DOHH2 (cell line): ENCODE measurements around the gene SURF2.
A peak's percentile ranks its signal among the peaks of the same experiment; 100 is the strongest.

ENCODE experiments used
- H3F3A ChIP-seq: fragments of 200-600 bp; sonication (generic), shearing (Covaris generic); 2 replicates; pipeline ENCODE4 v1.6.0; 2016; ENCODE audit warnings: antibody characterized with exemption, mild to moderate bottlenecking; ENCODE audit not compliant: control insufficient read depth, insufficient read depth
- H3K27ac ChIP-seq: fragments of 200-600 bp; sonication (generic); 2 replicates; pipeline ENCODE4 v1.5.1; 2014; ENCODE audit warnings: low read depth, mild to moderate bottlenecking, low read length, moderate library complexity
- H3K27me3 ChIP-seq: fragments of 200-600 bp; sonication (generic); 2 replicates; pipeline ENCODE4 v1.6.1; 2014; ENCODE audit warnings: mild to moderate bottlenecking, low read length, mixed read lengths; ENCODE audit not compliant: control insufficient read depth
- H3K36me3 ChIP-seq: fragments of 200-600 bp; sonication (generic); 2 replicates; pipeline ENCODE4 v1.6.1; 2014; ENCODE audit warnings: mild to moderate bottlenecking, low read length, moderate library complexity, mixed read lengths; ENCODE audit not compliant: control insufficient read depth
- H3K4me1 ChIP-seq: fragments of 200-600 bp; sonication (generic); 2 replicates; pipeline ENCODE4 v1.6.1; 2014; ENCODE audit warnings: mild to moderate bottlenecking, low read length, mixed read lengths; ENCODE audit not compliant: control insufficient read depth
- H3K4me2 ChIP-seq: fragments of 200-600 bp; sonication (generic); 2 replicates; pipeline ENCODE4 v1.6.0; 2014; ENCODE audit warnings: mild to moderate bottlenecking, low read length, moderate library complexity
- H3K4me3 ChIP-seq: fragments of 200-600 bp; sonication (generic); 2 replicates; pipeline ENCODE4 v1.5.1; 2014; ENCODE audit warnings: mild to moderate bottlenecking, low read length, mixed read lengths
- H3K79me2 ChIP-seq: fragments of 200-600 bp; sonication (generic); 2 replicates; pipeline ENCODE4 v1.6.1; 2014; ENCODE audit warnings: mild to moderate bottlenecking, low read length, mixed read lengths; ENCODE audit not compliant: control insufficient read depth
- H3K9me2 ChIP-seq: fragments of 200-600 bp; sonication (generic); replicated peaks from 2 replicates; pipeline ENCODE4 v1.6.1; 2014; ENCODE audit warnings: mild to moderate bottlenecking, low read length, mixed read lengths; ENCODE audit not compliant: control insufficient read depth
- H3K9me3 ChIP-seq: fragments of 200-600 bp; sonication (generic); 2 replicates; pipeline ENCODE4 v1.6.1; 2014; ENCODE audit warnings: antibody characterized with exemption, low read length, mixed read lengths; ENCODE audit not compliant: control insufficient read depth, insufficient read depth
- H4K20me1 ChIP-seq: fragments of 200-600 bp; sonication (generic); 2 replicates; pipeline ENCODE4 v1.6.0; 2014; ENCODE audit warnings: low read depth, mild to moderate bottlenecking, antibody characterized with exemption, low read length, moderate library complexity; ENCODE audit not compliant: control insufficient read depth, insufficient read depth
- EZH2phosphoT487 ChIP-seq: fragments of 200-600 bp; sonication (generic); IDR thresholded peaks from 2 replicates; pipeline ENCODE4 v1.6.1; 2017; ENCODE audit warnings: borderline replicate concordance, mild to moderate bottlenecking, antibody characterized with exemption, low read length, moderate library complexity, mixed read lengths
- TF ChIP-seq, protein P1 (sequence below): fragments of 200-600 bp; sonication (generic); IDR thresholded peaks from one replicate; pipeline ENCODE4 v1.5.1; 2014; ENCODE audit warnings: antibody characterized with exemption, mild to moderate bottlenecking, low read depth, low read length; ENCODE audit not compliant: poor library complexity, severe bottlenecking

The SURF2 gene

DNA sequence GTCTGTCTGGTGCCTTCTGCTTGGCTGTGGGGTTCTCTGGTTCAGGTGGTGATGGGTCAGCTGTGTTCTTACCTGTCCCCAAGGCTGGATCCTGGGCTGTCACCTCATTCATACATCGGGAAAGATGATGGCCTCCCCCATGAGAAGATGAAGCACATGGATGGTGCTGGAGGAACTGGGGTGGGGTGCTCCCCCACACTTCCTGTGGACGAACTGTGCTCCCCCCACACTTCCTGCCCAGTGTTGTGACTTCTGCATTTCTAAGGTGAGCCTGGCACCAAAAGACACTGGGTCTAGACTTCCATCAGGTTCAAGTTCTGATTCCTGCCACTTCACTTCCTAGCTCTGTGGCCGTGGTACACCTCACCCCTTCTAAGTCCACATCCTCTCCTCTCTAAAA is 16.1 kb upstream of the SURF2 start:
- Histone ChIP-seq H3F3A (peaks cover 16% of the 10 kb centered on the region), H3K36me3 (peaks cover 68% of the 10 kb centered on the region), H3K4me2 (peak overlapping the region; percentile 58)

DNA sequence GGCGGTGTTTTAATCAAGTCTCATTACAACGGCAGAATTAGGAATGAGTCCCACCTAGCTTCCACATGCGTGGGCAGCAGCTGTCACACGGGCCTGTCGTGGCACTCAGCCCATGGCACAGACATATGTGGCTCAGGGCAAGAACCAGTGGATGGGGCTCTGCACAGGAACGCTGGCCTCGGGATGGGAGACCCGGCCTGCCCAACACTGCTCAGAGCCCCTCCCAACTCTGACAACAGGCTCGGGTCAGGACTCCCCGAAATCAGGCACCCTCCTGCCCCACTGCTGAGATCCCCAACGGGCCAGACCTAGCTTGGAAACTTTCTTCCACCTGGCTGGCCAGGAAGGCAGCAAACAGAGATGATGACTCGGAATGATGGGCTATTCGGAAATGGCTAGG is 15.4 kb upstream of the SURF2 start:
- Histone ChIP-seq H3K4me1 (peaks cover 41% of the 10 kb centered on the region), H3F3A (peaks cover 16% of the 10 kb centered on the region), H3K4me2 (peak overlapping the region; percentile 58), H3K9me3 (no peaks in the 10 kb centered on the region), H3K27me3 (no peaks in the 10 kb centered on the region), H3K4me3 (peak overlapping the region; percentile 37; the same call in 1 of the 2 replicates), H3K27ac (no peak overlapping the region), H3K36me3 (peaks cover 74% of the 10 kb centered on the region), H4K20me1 (no peaks in the 10 kb centered on the region), H3K79me2 (peaks cover 13% of the 10 kb centered on the region), H3K9me2 (no peaks in the 10 kb centered on the region)
- TF ChIP-seq, protein P1, sequence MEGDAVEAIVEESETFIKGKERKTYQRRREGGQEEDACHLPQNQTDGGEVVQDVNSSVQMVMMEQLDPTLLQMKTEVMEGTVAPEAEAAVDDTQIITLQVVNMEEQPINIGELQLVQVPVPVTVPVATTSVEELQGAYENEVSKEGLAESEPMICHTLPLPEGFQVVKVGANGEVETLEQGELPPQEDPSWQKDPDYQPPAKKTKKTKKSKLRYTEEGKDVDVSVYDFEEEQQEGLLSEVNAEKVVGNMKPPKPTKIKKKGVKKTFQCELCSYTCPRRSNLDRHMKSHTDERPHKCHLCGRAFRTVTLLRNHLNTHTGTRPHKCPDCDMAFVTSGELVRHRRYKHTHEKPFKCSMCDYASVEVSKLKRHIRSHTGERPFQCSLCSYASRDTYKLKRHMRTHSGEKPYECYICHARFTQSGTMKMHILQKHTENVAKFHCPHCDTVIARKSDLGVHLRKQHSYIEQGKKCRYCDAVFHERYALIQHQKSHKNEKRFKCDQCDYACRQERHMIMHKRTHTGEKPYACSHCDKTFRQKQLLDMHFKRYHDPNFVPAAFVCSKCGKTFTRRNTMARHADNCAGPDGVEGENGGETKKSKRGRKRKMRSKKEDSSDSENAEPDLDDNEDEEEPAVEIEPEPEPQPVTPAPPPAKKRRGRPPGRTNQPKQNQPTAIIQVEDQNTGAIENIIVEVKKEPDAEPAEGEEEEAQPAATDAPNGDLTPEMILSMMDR = no peak
- TF ChIP-seq EZH2phosphoT487 = no peak

More for the DNA sequence above, 16.1 kb upstream of the SURF2 start:
- peaks cover 13% of the 10 kb centered on the region for H3K79me2 ChIP-seq
- no peaks in the 10 kb centered on the region for H3K9me3 ChIP-seq
- H3K27ac ChIP-seq = peak overlapping the region; percentile 33; the same call in 1 of the 2 replicates
- no peaks in the 10 kb centered on the region for H3K9me2 ChIP-seq
- H4K20me1 ChIP-seq = no peaks in the 10 kb centered on the region; the same call in 1 of the 2 replicates
- no peaks in the 10 kb centered on the region for H3K27me3 ChIP-seq
- TF ChIP-seq EZH2phosphoT487 = no peak
- TF ChIP-seq, protein P1 = no peak
- H3K4me3 ChIP-seq = peak overlapping the region; percentile 37
- peaks cover 41% of the 10 kb centered on the region for H3K4me1 ChIP-seq

DNA sequence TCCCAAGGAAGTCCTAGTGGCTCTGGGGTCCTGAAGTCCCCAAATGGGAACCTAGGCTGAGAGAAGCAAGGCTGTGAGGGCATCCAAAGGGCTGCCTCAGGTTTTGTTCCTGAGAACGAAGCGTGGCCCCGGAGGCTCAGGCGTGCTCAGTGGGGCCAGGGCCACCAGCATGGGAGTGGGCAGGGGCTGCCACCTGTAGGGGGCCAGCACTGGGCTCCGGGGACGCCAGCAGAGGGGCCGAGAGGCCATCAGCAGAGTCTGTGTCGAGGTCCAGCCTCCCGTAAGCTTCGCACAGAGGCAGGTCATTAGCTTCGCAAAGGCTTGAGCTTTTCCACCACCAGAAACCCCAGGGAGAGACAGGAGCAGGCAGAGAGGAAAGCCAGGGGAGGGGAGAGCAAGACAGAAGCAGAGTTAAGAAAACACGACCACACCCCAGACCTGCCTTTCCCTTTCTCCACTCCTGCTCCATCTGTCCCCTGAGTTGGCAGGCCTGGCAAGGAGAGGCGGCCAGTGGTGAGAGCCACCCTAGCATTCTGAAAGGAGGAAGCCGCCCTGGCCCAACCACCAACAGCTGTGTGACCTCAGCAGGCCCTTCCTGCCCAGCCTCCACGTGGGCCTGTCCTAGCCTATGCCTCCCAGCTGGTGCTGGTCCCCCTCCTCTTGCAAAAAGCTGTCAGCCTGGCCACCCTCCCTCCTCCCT is 14.8 kb upstream of the SURF2 start:
- Histone ChIP-seq H3K27ac (no peak overlapping the region), H3K4me3 (no peak overlapping the region), H3K4me2 (0 out of 2 replicates have a peak overlapping the region, but pooled peaks have one; percentile 58), H3K4me1 (peaks cover 42% of the 10 kb centered on the region), H3K9me2 (no peaks in the 10 kb centered on the region), H3K9me3 (no peaks in the 10 kb centered on the region), H3F3A (peaks cover 16% of the 10 kb centered on the region), H3K36me3 (peaks cover 80% of the 10 kb centered on the region), H3K79me2 (peaks cover 19% of the 10 kb centered on the region), H3K27me3 (no peaks in the 10 kb centered on the region), H4K20me1 (no peaks in the 10 kb centered on the region)
- TF ChIP-seq EZH2phosphoT487 = no peak
- TF ChIP-seq, protein P1 = no peak
